ENCODE results near the gene RAP1B.

DNA sequence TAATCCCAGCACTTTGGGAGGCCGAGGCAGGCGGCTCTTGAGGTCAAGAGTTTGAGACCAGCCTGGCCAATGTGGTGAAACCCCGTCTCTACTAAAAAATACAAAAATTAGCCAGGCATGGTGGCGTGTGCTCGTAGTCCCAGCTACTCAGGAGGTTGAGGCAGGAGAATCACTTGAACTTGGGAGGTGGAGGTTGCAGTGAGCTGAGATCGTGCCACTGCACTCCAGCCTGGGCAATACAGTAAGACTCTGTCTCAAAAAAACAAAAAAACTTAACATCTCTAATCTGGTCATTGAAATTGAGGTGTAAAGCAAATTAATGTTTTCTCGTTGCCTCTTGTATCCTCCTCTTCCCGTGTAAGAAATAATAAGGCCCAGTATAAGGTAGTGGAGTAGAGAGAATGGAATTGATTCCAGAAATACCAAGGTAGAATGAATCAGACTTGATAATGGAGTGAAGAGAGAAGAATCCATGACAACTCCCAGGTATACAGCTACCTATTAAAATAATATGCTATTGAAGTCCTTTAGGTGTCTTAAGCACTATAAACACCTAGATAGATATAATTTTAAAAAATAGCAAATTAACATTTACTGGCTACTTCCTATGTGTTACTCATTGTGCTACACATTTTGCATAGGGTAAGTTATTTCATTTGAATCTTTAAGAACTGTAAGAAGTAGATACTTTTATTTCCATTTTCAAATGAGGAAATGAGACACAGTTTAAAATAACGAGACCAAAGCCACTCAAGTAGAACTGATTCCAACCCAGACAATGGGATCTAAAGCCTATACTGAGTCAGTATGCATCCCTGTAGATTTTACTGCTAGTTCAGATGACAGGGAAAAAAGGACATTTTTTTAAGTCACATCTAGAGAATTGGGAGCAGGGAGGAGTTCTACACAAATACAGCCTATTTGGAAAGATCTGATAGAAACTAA, 23.2 kb downstream of the RAP1B start:
- TF ChIP-seq FOXM1 (IDR thresholded peaks at IDR 0.05; ENCODE audit: borderline replicate concordance) (no peak), ARNT (IDR thresholded peaks at IDR 0.05) (no peak), CTBP1 (IDR thresholded peaks at IDR 0.05; ENCODE audit: borderline replicate concordance) (no peak), FOXA1 (IDR thresholded peaks at IDR 0.05) (no peak), ELF4 (IDR thresholded peaks at IDR 0.05) (no peak), L3MBTL2 (conservative IDR thresholded peaks at IDR 0.05) (no peak), SP1 (IDR thresholded peaks at IDR 0.05) (no peak), BHLHE40 (IDR thresholded peaks at IDR 0.05; ENCODE audit: borderline replicate concordance) (no peak)
- TF ChIP-seq, protein P1, sequence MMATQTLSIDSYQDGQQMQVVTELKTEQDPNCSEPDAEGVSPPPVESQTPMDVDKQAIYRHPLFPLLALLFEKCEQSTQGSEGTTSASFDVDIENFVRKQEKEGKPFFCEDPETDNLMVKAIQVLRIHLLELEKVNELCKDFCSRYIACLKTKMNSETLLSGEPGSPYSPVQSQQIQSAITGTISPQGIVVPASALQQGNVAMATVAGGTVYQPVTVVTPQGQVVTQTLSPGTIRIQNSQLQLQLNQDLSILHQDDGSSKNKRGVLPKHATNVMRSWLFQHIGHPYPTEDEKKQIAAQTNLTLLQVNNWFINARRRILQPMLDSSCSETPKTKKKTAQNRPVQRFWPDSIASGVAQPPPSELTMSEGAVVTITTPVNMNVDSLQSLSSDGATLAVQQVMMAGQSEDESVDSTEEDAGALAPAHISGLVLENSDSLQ (IDR thresholded peaks at IDR 0.05), result no peak

Data from HEK293T (cell line).